CD4-positive, alpha-beta T cell treated with Interleukin-4 for 1 hour (primary cell): ENCODE results near the gene PTPRQ.

Experiments used
- DNase-seq, 2 donors: peaks; one replicate each; pipeline ENCODE4 v3.0.0-alpha.2; 2020 to 2022

PTPRQ gene

GRCh38 chr12:80565271-80565670 lies 121.2 kb downstream of the PTPRQ start:
- DNase-seq = no peak

- DNase-seq = no peak
These were observed 123.4 kb downstream of the PTPRQ start for GRCh38 chr12:80567401-80567800.

- DNase-seq = no peak
These were observed 132.8 kb downstream of the PTPRQ start for GRCh38 chr12:80576641-80577418.

- no peak for DNase-seq
These were observed 136.2 kb downstream of the PTPRQ start for GRCh38 chr12:80580254-80580653.

GRCh38 chr12:80581783-80582182 lies 137.7 kb downstream of the PTPRQ start:
- DNase-seq = no peak

- DNase-seq = no peak
These were observed 138.4 kb downstream of the PTPRQ start for GRCh38 chr12:80582431-80582830.

- no peak for DNase-seq
These were observed 145.0 kb downstream of the PTPRQ start for GRCh38 chr12:80589077-80589476.

GRCh38 chr12:80590085-80590484 lies 146.1 kb downstream of the PTPRQ start:
- no peak for DNase-seq

- no peak for DNase-seq
These were observed 149.7 kb downstream of the PTPRQ start for GRCh38 chr12:80593766-80594165.

- DNase-seq = no peak
These were observed 152.5 kb downstream of the PTPRQ start for GRCh38 chr12:80596509-80596908.

- no peak for DNase-seq
These were observed 154.1 kb downstream of the PTPRQ start for GRCh38 chr12:80598004-80598606.

- no peak for DNase-seq
These were observed 158.4 kb downstream of the PTPRQ start for GRCh38 chr12:80602455-80602854.

GRCh38 chr12:80607361-80608135 lies 163.5 kb downstream of the PTPRQ start:
- no peak for DNase-seq

GRCh38 chr12:80617733-80618132 lies 173.7 kb downstream of the PTPRQ start:
- DNase-seq = no peak

- no peak for DNase-seq
These were observed 176.2 kb downstream of the PTPRQ start for GRCh38 chr12:80620281-80620680.

- no peak for DNase-seq
These were observed 178.2 kb downstream of the PTPRQ start for GRCh38 chr12:80622271-80622670.

GRCh38 chr12:80625051-80625450 lies 181.0 kb downstream of the PTPRQ start:
- no peak for DNase-seq

GRCh38 chr12:80625901-80626300 lies 181.9 kb downstream of the PTPRQ start:
- DNase-seq = no peak

- no peak for DNase-seq
These were observed 183.7 kb downstream of the PTPRQ start for GRCh38 chr12:80627782-80628181.

GRCh38 chr12:80632835-80633234 lies 188.8 kb downstream of the PTPRQ start:
- DNase-seq = no peak

GRCh38 chr12:80634903-80635302 lies 190.9 kb downstream of the PTPRQ start:
- DNase-seq = no peak

GRCh38 chr12:80636832-80637231 lies 192.8 kb downstream of the PTPRQ start:
- DNase-seq = no peak

- DNase-seq = no peak
These were observed 197.9 kb downstream of the PTPRQ start for GRCh38 chr12:80641936-80642335.

- DNase-seq = no peak
These were observed 199.9 kb downstream of the PTPRQ start for GRCh38 chr12:80643961-80644360.
